Measurements from ENCODE around the gene ANKRD55. TPM values are rescaled to one million over a fixed set of nuclear protein-coding genes. Genes with fewer than 3 reads are reported as not detected.

The ANKRD55 gene
- total RNA-seq, 6 donors from 2014 or later = 0.23 to 1.7 (median 0.98) TPM; not detected in 1

DNA sequence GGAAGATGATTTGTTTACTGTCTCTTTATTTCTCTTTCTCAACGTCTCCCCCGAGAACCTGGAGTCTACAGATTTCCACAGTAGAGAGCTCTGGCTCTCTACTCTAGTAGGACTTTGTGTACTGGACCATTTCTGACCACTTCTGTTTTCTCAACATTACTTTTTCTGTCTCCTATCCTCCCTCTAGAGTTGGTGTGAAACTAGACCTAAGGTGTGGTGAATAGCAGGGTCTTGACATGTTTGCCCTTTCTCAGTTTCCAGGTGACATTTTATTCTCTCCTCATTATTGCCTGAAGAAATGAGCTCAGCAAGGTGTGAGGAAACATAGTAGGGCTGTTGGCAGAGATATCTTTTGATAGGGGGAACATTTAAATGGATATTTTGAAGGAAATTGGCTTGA, 176.3 kb downstream of the ANKRD55 start:
- Histone ChIP-seq H3K36me3 (no peaks in the 10 kb centered on the region), H3K4me3 (no peak overlapping the region), H3K27ac (no peak overlapping the region), H3K4me1 (peaks cover 5 to 15% (median 11%) of the 10 kb centered on the region in 4 donors), H3K9me3 (no peaks in the 10 kb centered on the region), H3K27me3 (no peaks in the 10 kb centered on the region)
- 91 to 96% methylated on average over 2 of the region's 2 CpGs for WGBS, 2 donors
- DNase-seq (no peak), ATAC-seq (ENCODE audit: low FRiP score in 2 of 2) (no peak)
- no peak for TF ChIP-seq POLR2A (IDR thresholded peaks at IDR 0.05)
- no peak for TF ChIP-seq POLR2AphosphoS5 (IDR thresholded peaks at IDR 0.05)
- TF ChIP-seq, protein P1, sequence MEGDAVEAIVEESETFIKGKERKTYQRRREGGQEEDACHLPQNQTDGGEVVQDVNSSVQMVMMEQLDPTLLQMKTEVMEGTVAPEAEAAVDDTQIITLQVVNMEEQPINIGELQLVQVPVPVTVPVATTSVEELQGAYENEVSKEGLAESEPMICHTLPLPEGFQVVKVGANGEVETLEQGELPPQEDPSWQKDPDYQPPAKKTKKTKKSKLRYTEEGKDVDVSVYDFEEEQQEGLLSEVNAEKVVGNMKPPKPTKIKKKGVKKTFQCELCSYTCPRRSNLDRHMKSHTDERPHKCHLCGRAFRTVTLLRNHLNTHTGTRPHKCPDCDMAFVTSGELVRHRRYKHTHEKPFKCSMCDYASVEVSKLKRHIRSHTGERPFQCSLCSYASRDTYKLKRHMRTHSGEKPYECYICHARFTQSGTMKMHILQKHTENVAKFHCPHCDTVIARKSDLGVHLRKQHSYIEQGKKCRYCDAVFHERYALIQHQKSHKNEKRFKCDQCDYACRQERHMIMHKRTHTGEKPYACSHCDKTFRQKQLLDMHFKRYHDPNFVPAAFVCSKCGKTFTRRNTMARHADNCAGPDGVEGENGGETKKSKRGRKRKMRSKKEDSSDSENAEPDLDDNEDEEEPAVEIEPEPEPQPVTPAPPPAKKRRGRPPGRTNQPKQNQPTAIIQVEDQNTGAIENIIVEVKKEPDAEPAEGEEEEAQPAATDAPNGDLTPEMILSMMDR (IDR thresholded peaks at IDR 0.05) = no peak
- TF ChIP-seq EP300 (IDR thresholded peaks at IDR 0.05) = no peak

GRCh38 chr5:56055859-56056258, 177.3 kb downstream of the ANKRD55 start:
- TF ChIP-seq, protein P1 (IDR thresholded peaks at IDR 0.05) = no peak
- no peak for TF ChIP-seq POLR2A (IDR thresholded peaks at IDR 0.05)
- no peak for TF ChIP-seq EP300 (IDR thresholded peaks at IDR 0.05)
- TF ChIP-seq POLR2AphosphoS5 (IDR thresholded peaks at IDR 0.05) = no peak
- 60 to 62% methylated on average over 3 of the region's 3 CpGs for WGBS, 2 donors
- Histone ChIP-seq H3K27ac (no peak overlapping the region), H3K4me1 (peaks cover 10 to 22% (median 16%) of the 10 kb centered on the region in 4 donors), H3K9me3 (no peaks in the 10 kb centered on the region), H3K36me3 (no peaks in the 10 kb centered on the region), H3K27me3 (no peaks in the 10 kb centered on the region), H3K4me3 (no peak overlapping the region)
- DNase-seq (no peak), ATAC-seq (ENCODE audit: low FRiP score in 2 of 2) (no peak)

- DNase-seq = no peak
These were observed 177.8 kb downstream of the ANKRD55 start for GRCh38 chr5:56055287-56055686.

DNA sequence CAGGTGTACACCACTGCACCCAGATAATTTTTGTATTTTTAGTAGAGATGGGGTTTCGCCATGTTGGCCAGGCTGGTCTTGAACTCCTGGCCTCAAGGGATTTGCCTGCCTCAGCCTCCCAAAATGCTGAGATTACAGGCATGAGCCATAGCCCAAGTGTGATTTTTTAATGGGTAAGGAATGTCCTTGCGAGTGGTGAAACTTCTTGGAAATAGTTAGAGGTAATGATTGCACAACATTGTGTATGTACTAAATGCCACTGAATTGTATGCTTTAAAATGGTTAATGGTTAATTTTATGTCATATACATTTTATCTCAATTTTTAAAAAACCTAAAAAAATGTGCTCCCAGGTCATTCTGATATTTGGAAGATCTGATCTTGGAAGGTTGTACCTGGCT, 178.5 kb downstream of the ANKRD55 start:
- WGBS, 2 donors = 69 to 72% methylated on average over 1 to 2 of the region's 2 CpGs
- Histone ChIP-seq H3K4me1 (peaks cover 20 to 33% (median 28%) of the 10 kb centered on the region in 4 donors), H3K27ac (no peak overlapping the region), H3K27me3 (no peaks in the 10 kb centered on the region), H3K9me3 (no peaks in the 10 kb centered on the region), H3K4me3 (no peak overlapping the region), H3K36me3 (no peaks in the 10 kb centered on the region)
- ATAC-seq (ENCODE audit: low FRiP score in 2 of 2) (no peak), DNase-seq (no peak)
- TF ChIP-seq, protein P1 (IDR thresholded peaks at IDR 0.05) = no peak
- TF ChIP-seq POLR2AphosphoS5 (IDR thresholded peaks at IDR 0.05) (no peak), EP300 (IDR thresholded peaks at IDR 0.05) (no peak), POLR2A (IDR thresholded peaks at IDR 0.05) (no peak)

More at GRCh38 chr5:56055287-56055686, 177.8 kb downstream of the ANKRD55 start:
- 87 to 100% methylated on average over 1 of the region's 1 CpG for WGBS, 2 donors
- no peaks in the 10 kb centered on the region for H3K36me3 ChIP-seq
- no peak overlapping the region for H3K4me3 ChIP-seq
- TF ChIP-seq, protein P1 (IDR thresholded peaks at IDR 0.05) = no peak
- TF ChIP-seq EP300 (IDR thresholded peaks at IDR 0.05) (no peak), POLR2AphosphoS5 (IDR thresholded peaks at IDR 0.05) (no peak), POLR2A (IDR thresholded peaks at IDR 0.05) (no peak)
- no peaks in the 10 kb centered on the region for H3K9me3 ChIP-seq
- peaks cover 15 to 27% (median 21%) of the 10 kb centered on the region in 4 donors for H3K4me1 ChIP-seq
- no peak overlapping the region for H3K27ac ChIP-seq
- H3K27me3 ChIP-seq = no peaks in the 10 kb centered on the region
- ATAC-seq (ENCODE audit: low FRiP score in 2 of 2) = no peak

- H3K27ac ChIP-seq = no peak overlapping the region
- ATAC-seq (ENCODE audit: low FRiP score in 2 of 2) = no peak
- H3K36me3 ChIP-seq = no peaks in the 10 kb centered on the region
- H3K4me3 ChIP-seq = no peak overlapping the region
- no peaks in the 10 kb centered on the region for H3K9me3 ChIP-seq
- WGBS, 2 donors = 95 to 100% methylated on average over 1 to 4 of the region's 4 CpGs
- no peaks in the 10 kb centered on the region for H3K27me3 ChIP-seq
- no peak for DNase-seq
- H3K4me1 ChIP-seq = peaks cover 23 to 32% (median 24%) of the 10 kb centered on the region in 4 donors
- TF ChIP-seq EP300 (IDR thresholded peaks at IDR 0.05) (no peak), POLR2A (IDR thresholded peaks at IDR 0.05) (no peak), POLR2AphosphoS5 (IDR thresholded peaks at IDR 0.05) (no peak)
- TF ChIP-seq, protein P1 (IDR thresholded peaks at IDR 0.05) = no peak
These were observed 179.8 kb downstream of the ANKRD55 start for GRCh38 chr5:56053363-56053762.
